ENCODE results near the gene CFAP210.

Gene CFAP210, protein sequence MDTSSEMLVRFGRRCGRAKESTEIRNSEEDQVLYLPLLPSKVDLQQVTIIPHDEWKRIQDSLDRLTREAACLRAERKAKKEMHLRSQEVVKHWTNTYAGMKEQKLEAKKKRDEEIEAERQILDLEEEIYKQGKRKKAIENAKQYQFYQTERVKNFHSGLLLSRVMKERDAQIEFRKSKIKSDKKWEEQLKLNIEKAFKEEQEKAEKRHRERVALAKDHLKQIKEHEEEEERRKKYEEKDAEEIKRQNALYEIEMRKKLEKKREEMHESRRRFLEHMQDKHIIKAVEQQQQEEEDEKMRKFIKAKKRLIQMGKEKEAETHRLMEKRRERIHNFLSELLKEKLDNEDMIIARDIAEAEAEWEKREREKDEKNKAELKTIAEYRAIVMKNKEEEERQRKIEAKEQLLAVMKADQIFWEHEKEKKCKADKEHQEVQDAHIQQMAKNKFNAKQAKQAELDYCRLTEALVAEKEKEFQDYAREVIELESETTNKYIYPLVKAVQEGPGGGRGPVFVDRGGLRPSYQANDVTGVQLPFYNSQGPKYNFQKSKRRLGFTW

DNA sequence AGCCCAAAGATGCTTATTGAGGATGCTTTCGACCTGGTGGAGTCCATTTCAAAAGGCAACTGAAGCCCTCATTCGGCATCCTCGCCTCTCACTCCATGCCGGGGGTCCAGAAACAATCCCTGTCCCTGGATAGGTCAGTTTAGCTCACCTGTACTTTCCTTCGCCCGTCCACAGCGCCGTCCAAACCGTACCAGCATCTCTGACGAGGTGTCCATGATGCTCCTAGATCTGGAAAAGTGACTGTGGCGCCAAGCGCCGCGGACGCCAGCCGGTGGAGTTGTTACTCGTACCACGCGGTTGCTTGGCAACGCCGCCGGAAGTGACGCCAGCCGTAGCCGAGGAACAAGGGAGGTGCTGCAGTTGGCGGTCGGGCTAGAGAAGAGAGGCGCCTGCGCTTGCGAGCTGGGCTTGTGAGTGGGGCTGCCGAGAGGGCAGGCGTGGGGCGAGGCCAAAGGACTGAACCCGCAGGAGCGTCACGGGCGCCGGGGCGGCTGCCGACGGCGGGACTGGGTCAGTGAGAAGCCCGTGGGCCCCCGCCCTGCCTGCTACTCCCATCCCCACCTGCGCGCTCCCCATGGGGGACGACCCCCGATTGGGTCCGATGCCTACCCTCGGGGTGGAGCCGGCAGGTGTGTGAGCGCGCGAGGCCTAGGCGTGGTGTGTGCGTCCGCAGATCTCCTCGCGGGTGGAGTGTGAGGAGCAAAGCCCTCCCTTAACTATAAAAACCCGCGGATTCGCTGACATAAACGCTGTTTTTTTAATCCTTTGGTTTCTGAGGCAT lies at the start of gene CFAP210, which contains the start of gene PHOSPHO2:
CFAP210 (minus strand) TSS at position 293 of the 781 bp plus-strand sequence; CDS start at position 215, 78 bp downstream.
PHOSPHO2 (plus strand) TSS at position 357 of the 781 bp plus-strand sequence. CDS start 6,503 bp downstream, outside the sequence.
- peak; percentile 95 for DNase-seq

DNA sequence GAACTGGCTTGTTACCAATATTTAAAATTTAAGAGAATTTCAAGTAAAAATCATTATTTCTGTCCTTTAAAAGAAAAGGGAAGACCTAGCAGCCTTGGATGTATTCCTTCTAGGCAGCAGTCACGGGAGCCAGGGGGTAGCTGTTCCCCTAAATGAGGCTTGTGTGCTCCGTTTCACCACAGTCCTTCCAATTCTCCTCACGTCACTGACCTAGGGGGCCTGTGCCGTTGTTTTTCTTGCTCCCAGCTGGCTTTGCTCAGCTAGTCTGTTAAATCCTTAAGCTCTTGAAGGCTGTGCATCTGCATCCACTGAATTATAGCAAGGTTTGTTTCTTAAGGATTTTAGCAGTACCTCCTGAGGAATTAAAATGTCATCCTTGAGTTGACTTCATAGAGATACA lies 49.3 kb upstream of the CFAP210 start:
- DNase-seq: no peak

DNA sequence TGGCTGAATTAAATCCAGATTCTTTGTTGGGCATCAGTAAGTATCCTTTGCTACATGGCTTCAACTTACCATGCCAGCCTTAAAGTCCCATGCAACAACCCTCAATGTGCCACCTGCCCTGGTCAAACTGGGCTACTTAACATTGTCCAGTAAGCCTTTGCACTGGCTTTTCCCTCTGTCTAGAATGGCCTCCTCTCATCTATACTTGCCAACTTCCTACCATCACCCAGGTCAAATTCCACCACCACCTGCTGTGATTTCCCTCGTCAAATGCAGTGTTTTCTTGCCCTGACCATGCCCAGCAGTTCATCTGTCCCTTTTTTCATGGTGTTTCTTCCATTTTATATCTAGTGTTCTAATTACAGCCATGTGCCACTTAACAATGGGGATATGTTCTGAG lies 45.1 kb upstream of the CFAP210 start:
- DNase-seq: no peak

DNA sequence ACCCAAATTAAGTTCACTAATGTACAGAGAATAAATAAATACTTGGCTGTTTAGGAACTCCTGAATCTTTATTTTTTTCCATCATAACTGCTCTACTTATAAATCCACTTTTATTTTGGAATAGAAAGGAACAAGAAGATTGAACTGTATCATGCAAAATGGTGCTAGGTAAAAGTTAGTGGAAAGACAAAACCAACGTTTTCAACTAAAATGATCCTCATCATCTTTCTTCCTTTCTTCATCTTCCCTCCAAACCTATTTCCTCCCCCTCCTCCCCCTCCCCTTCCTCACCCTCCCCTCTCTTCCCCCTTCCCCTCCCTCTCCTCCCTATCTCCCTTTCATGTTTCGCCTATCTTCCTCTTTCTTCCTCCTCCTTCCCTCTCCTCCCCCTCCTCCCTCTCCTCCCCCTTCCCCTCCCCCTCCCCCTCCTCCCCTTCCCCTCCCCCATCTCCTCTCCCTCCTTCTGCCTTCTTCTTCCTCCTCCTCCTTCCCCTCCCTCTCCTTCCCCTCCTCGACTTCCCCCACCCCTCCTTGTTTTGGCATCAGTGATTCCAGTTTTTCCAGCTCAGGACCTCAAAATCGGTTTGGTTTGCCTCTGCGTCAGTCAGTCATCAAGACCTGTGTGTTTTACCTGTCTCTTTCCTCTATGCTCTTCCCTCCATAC lies 44.5 kb upstream of the CFAP210 start:
- DNase-seq: no peak

DNA sequence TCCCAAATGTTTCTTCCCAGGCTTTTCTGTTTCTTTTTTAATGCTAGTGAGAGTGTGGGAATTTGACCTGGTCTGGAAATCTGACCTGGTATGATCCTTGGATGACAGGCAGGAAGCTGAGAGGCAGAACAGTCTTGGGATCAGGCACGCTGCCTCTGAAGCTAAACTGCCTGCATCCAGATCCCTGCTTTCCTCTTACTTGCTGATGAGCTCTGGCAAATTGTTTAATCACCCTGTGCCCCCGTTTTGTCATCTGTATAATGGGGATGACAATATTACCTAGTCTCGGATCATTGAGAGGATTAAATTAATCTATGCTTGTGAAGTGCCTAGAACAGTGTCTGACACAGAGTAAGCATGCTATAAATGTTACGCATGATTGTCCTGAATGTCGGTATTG lies 42.7 kb upstream of the CFAP210 start:
- no peak for DNase-seq

DNA sequence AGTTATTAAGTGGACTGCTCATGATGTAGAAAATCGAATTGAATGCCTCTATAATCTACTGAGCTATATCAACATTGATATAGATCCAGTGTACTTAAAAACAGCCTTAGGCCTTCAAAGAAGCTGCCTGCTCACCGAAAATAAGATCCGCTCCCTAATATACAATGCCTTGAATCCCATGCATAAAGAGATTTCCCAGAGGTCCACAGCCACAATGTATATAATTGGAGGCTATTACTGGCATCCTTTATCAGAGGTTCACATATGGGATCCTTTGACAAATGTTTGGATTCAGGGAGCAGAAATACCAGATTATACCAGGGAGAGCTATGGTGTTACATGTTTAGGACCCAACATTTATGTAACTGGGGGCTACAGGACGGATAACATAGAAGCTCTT lies 41.4 kb upstream of the CFAP210 start:
- no peak for DNase-seq

DNA sequence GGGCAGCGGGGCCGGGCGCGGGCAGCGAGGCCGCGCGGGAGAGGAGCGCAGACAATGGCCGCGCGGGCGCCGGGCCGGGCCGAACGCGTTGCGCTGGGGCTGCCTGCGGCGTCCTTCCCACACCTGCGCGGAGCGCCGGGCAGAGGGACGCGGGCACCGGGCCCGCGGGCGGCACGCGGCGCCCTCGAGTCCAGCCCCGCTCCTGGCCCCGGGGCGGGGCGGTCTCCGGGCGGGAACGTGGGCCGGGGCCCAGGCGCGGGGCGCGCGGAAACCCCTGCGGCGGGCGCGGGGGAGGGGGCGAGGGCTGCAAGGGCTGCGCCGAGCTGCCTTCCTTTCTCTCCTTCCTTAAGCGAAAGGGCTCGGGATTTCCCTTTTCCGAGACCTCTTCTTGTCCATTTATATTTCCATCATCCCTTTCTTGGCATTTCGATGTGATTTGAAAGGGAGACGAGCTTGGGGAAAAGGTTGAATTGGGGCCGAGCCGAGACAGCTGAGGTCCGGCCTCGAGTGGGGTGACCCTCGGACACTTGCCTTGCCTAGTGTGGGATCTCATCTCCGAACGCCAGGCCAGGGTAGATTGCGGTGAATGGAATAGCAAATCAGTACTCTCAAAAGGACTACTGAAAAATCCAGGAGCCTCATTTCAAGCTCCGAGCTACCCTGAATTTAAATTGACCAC lies 40.1 kb upstream of the CFAP210 start:
- no peak for DNase-seq

DNA sequence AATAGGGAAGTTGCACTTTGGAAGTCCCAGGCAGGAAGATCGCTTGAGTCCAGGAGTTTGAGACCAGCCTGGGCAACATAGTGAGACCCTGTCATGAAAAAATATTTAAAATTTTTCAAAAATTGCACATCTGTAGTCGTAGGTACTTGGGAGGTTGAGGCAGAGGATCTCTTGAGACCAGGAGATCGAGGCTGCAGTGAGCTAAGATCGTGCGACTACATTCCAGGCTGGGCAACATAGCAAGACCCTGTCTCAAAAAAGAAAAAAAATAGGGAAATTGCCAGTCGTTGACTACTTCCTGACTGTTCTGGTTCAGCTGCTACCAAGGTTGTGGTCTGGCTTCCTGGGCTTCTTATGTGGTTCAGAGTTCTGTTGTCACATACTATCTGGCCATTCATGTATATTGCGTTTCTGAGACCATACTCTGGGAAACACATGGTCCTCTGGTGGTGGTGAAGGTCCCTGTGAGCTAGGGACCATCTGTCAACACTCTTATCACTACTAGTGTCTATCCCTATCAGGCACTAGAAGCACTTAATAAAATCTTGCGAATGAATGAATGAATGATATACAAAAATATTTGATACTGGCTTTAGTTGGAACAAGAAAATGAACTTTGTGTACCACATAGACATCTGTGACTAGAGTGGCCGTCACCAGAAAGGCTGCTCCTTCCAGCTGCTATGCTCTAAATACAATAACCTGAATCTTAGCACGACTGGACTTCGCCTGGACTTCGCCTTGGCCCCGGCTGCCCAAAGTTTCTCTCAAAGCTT lies 38.6 kb upstream of the CFAP210 start:
- DNase-seq: peak; percentile 58

DNA sequence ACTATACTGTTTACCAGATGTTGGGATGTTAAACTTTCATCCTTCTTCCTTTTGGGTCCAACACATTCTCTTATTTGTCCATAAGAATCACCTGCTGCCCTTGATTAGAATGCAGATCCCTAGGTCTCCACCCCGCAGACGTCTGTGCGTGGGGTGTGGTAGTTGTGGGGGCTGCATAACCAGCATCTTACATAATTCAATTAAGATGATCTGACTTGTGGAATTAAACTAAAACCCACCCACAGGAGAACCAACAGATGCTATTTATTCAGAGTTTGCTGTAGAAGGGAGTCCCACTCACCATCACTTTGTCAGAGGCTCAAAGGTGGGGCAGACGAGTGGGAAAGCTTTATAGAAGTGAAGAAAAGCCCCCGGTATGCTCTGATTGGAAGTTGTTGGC lies 37.9 kb upstream of the CFAP210 start:
- no peak for DNase-seq

DNA sequence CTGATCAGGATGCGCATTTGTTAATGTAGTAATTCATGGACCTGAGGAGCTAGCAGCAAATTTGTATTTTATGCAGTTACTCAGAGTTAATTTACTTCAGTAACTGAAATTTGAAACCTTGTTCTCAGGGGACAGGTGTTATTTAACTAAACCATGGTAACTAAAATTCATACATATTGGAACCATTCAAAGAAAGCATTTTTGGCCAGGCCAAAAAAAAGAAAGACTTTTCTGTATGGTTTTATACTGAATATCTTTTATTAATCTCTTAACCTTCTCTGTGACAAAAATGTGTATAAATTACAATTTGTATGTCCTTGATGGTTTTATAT lies 35.0 kb upstream of the CFAP210 start:
- no peak for DNase-seq

DNA sequence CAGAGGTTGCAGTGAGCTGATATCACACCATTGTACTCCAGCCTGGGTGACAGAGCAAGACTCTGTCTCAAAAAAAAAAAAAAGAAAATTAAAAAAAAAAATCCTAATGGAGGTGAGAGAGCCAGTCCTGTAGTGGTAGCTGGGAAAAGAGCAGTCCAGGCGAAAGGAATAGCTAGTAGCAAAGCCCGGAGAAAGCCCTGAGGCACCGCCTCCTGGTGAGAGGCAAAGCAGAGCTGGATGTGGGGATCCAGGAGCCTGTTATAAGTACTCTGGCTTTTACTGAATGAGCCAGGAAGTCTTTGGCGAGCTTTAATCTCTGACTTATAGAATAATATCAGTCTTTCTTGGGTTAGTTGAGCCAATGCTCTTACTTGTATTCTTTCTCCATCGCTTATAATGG lies 32.9 kb upstream of the CFAP210 start:
- no peak for DNase-seq

DNA sequence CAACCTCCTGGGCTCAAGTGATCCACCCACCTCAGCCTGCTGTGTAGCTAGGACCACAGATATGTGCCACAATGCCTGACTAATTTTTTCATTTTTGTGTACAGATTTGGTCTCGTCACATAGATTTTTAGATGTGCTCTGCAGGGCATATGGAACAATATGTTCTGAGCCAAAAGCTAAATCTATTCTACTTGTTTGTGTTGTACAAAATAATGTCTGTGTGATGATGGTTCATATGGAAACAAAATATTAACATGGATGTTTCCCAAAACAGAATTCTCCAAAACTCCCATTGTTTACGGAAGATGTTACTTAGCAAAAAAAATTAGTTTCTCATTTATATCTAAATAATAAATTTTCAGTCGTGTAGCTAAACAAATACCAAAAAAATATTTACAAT lies 26.8 kb upstream of the CFAP210 start:
- no peak for DNase-seq

DNA sequence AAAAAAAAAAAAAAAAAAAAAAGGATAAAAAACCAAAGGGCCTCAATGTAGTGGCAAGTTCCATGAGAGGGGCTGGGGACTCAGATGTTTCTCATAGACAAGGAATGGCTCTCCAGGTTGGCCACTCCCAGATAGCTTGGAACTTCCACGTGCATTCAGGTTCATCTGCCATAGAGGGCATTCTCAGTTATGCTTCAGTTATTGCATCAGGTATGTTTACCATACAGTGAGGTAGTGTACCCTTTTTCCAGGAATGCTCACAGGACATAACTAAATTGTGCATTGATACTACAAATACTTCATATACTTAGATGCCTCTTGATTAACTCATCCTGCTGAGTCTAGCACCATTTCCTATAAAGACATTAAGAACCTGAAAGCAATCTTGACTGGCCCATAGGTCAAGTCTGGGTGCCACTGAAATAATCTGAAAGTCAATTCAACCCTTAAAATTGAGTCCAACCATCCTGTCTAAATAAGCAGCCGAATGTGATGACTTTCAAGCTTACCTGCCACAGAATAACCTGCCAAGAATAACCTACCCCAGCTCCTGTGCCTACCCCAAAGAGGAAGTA lies 24.8 kb upstream of the CFAP210 start:
- DNase-seq: no peak

DNA sequence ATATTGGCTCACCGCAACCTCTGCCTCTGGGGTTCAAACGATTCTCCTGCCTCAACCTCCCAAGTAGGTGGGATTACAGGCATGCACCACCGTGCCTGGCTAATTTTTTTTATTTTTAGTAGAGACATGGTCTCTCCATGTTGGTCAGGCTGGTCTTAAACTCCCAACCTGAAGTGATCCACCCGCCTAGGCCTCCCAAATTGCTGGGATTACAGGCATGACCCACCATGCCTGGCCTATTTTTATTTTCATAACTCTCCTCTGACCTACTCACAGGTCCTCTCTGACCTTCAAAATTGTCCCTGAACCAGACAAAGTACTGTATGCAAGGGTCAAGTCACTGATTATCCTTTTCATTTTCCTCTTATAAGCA lies 23.5 kb upstream of the CFAP210 start:
- no peak for DNase-seq

DNA sequence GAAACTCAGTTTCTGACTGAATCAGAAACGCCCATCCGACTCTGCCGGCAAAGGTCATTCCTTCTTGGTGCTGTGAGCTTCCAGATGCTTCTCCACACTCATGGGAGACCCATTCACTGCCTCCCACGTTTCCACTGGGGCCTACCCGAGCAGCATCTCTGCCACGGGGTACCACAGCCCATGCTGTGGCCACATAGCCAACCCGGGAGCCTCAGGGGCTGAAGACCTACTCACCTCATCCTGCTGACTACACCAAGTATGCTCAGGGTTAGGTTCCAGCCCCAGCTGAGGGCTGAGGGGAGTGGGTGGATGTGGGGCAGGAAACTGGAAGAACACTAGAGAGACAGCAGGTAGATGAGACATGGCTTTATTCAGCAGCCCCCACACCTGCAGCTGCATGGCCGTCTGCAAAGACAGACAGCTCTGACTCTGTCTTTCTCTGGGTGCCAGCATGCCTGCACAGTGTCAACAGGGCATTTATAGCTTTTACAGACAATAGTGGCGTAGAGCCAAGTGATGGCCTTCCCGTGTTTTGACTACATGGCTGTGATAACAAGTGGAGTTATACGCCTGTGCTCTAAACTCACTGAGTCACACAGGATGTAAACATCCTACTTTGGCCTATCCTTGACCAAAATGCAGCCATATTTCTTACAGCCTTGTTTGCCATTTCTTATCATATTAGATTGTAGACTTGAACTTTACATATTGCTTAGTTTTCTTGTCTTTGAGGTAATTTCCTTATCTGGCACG lies 22.9 kb upstream of the CFAP210 start:
- no peak for DNase-seq

DNA sequence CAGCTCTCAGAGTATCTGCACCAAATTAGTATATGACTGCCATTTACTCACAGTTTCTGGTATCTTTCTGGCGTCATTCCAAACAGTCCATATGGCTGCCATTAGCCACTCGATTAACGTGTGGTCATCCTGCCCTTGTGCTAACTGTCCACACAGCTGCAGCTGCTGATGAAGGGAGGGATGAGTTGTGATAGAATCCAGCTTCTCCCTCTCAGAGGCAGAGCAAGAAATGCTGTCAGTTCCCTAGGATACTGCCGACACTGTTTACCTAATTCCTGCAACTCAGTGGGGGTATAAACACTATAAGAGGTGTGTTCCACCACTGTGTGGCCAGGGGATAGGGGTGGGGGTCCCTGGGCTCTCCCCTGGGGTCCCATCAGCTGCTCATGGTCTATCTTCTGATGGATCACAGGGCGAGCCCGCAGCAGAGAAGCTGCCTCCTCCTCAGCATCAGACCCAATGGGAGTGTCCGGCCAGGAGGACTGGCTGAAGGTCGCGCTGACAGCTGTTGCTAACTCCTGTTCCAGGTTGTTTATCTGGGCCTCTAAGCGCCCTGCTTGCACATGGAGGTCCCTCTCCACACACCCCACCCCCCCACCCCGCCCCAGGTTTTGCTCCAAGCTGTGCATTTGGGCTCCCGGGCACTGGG lies 22.2 kb upstream of the CFAP210 start:
- DNase-seq: no peak

DNA sequence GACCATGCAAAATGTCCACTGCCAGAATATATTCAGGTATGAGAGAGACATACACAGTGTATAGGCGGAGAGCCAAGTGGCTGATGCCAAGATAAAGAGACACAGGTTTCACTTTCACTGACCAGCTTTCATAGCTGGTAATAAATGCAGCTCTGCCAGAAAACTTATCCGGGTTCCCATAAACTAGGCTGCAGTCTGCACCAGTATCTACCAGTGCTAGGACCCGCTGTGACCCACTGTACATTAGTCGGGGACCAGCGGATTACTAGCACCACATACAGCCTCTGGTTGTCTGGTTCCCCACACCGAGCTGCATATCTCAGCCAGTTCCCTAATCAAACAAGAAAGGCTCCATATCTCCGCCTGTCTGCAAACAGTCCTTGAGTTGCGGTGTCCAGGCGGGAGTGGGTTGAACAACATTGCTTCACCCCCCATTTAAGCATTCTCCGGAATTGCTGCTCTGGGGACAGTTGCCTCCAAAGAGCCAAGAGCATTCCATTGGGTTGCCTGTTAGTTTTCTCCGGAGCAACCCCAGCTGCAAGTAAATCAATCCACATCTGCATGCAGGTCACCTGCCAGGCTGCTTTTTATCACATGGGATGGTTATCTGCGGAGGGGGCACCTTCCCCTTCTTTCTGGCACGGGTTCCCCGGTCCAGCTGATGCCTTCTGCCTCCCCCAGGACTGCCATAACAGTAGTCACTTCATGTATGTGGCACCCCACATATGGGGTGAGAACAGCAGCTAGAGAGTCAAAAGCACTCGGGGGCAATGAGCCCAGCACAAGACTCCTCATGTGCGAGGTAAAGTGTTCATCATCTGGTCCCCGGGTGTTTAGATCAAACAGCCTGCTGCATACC lies 21.4 kb upstream of the CFAP210 start:
- no peak for DNase-seq

DNA sequence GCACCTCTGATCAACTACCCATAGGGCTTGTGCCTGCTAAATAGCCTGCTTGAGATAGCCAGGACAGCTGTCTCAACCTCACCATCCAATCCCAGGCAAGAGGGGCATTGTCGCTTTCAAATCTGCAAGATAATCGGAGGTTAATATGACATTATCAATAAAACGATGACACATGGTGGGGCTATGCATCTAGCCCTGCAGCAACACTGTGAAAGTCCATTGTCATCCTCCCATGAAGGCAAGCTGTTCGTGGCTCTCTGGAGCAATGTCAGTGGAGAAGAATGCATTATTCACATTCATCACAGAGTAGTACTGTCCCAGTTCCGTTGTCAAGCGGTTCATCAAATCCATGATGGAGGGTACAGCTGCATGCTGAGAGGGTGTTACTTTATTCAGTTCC lies 20.5 kb upstream of the CFAP210 start:
- no peak for DNase-seq

DNA sequence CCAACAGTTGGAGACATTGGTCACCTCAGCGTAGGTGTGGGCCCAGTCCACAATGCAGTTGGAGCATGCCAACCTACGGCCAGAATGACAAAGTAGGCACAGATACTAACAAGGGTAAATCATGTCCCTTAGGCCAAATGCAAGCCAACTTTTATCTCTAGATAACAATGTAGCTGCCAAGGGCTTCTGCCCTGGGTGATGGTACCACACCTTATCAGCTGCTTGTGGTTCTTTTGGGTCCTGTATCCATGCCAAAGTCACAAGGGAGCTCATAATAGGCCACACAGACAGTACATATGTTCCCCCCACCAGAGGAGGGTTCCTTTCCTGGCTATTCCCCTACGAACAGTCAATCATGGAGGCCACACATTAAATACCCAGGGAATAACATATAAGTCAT lies 19.1 kb upstream of the CFAP210 start:
- no peak for DNase-seq

All from MV-4-11 (cell line).